OCI-LY3 (cell line): Measurements from ENCODE around the gene DAGLA.

Source experiments
- EZH2phosphoT487 ChIP-seq: fragments of 200-600 bp; shearing (Covaris generic); IDR thresholded peaks from 2 replicates; pipeline ENCODE4 v1.6.1; 2018; ENCODE audit warnings: antibody characterized with exemption, mixed run types, low read depth
- TF ChIP-seq, protein P1 (sequence below): fragments of 200-600, 300-600 bp; sonication (generic); IDR thresholded peaks from 2 replicates; pipeline ENCODE4 v1.5.1; 2014; ENCODE audit warnings: antibody characterized with exemption, low read length, low read depth

DNA sequence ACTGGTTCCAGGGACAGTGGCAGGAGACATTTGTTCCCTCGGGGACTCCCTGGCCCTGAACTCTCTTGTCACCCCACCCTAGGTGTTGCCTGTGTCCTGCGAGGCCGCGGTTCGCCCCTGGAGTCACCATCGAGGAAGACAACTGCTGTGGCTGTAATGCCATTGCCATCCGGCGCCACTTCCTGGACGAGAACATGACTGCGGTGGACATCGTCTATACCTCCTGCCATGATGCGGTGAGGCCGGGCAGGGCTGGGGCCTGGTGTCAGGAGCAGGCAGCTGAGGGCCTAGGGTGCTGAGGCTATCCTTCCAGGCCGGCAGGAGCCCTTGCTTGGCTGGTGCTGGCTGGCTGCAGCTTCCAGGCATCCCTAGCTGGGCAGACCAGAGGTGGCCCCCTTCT, 54.6 kb downstream of the DAGLA start:
- TF ChIP-seq, protein P1, sequence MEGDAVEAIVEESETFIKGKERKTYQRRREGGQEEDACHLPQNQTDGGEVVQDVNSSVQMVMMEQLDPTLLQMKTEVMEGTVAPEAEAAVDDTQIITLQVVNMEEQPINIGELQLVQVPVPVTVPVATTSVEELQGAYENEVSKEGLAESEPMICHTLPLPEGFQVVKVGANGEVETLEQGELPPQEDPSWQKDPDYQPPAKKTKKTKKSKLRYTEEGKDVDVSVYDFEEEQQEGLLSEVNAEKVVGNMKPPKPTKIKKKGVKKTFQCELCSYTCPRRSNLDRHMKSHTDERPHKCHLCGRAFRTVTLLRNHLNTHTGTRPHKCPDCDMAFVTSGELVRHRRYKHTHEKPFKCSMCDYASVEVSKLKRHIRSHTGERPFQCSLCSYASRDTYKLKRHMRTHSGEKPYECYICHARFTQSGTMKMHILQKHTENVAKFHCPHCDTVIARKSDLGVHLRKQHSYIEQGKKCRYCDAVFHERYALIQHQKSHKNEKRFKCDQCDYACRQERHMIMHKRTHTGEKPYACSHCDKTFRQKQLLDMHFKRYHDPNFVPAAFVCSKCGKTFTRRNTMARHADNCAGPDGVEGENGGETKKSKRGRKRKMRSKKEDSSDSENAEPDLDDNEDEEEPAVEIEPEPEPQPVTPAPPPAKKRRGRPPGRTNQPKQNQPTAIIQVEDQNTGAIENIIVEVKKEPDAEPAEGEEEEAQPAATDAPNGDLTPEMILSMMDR = no peak
- no peak for TF ChIP-seq EZH2phosphoT487
